ENCODE results near the gene ZEB2. TPM values are rescaled to one million over a fixed set of nuclear protein-coding genes. Genes with fewer than 3 reads are reported as not detected.

ZEB2 gene
- total RNA-seq, 1 experiment from 2014 or later = 71.9 TPM

DNA sequence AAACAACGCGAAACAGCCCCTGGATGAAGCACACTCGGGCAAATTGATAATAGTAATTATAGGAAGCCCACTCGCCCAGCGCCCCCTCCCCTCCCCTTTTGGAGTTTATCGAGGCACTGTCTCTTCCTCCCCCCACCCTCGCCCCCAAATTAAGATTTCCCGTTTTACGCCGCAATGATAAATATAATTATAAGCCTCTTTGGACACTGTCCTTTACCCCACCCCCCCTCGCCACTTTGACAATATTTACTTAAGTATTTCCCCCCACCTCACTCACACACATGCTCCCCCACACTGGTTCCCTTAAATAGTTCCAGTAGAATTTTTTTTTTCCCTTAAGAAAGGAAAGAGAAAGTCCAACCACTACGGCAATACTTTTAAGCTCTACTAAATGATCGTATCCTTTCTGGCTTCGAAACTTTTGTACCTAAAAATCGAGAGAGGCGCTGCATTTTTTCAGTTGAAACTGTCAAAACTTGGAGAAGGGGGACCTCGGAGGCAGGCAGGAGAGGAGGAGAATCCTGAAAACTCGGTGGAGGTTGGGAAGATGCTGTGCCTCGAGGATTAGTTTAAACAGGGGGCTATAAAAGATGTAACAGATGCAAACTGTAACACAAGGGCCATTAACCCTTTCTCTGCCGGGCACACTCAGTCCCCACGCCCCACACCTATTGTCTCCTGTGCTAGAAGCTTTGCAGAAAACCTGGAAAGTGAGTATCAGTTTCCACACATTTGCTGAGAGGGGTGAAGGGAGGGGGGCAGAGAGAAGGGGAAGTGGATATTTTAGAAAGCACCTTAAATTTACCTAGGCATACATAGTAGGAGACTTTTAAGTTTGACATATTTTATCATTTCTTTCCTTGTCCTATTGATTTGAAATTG is 1.8 kb downstream of the ZEB2 start:
- in situ Hi-C loops (cut with HindIII; ENCODE audit: low pct_unique_long_range_greater_than_20kb, low sequenced_read_pairs) = loop anchor here (25.0 kb wide), 1 partner anchor 419 kb away; no protein-coding TSS in a partner anchor
- DNase-seq (ENCODE audit: low read depth, low spot score) = peak; percentile 51

DNA sequence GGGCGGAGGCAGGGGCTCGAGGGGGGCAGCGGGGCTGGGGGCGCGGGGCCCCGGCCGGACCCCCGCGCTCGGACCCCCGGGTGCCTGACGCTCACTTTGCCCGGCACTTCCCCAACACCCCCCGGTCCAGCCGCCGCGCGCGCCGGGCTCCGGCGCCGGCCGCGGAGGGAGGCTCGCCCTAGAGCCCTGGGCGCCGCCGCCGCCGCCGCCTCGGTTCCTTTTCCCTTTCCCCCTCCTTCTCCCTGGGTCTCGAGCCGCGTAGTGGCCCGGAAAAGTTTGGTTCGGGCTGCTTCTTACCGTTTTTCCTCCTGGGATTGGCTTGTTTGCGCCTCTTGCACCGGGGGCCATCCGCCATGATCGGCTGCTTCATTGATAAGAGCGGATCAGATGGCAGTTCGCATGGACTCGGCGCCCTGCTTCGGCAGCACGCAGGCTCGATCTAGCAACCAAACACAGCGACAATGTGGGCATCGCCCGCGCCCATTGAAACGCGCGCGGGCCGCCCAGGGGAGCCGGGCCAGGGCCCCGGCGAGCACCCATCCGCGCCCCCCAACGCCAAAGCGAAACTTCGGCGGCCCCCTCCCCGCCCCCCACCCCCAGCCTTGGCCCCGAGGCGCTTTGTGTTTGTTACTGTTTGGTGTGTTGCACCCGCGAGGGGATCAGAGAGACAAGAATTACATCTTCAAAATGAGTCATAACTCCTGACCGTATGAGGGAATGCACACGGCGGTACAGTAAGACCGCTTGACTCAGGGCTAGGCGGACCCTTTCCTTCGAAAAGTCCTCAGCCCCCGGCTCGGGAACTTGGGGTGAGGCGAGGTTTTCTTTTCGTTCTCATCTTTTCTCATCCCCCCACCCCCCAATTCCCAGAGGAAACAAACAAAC is 2.7 kb downstream of the ZEB2 start:
- in situ Hi-C loops (cut with HindIII; ENCODE audit: low pct_unique_long_range_greater_than_20kb, low sequenced_read_pairs) = loop anchor here (25.0 kb wide), 1 partner anchor 420 kb away; no protein-coding TSS in a partner anchor
- DNase-seq (ENCODE audit: low read depth, low spot score) = peak; percentile 77

DNA sequence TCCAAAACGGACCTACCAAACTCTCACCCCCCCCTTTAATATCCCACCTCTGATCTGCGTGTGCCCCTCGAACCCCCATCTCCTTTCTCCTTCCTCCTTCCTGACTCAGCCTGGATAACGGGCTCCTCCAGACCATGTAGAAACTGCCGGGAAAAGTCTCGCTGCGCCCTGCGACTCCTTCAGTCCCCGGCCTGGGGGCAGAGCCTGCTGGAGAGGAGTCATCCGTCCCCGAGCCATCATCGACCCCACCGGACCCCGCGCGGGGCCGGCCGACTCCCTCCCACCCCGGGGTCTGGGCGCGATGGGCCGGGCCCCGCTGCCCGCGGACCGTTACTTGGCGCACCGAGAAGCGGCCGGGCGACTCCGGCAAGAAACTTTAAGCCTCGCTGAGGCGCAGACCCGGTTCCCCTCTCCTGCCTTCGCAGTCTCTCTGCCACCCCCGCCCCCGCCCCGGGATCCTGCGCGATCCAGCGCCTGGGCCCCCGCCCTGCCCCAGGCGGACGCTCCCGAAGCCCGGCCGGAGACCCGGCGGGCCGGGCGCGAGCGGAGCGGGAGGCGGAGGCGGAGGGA is 3.4 kb downstream of the ZEB2 start:
- in situ Hi-C loops (cut with HindIII; ENCODE audit: low pct_unique_long_range_greater_than_20kb, low sequenced_read_pairs) = loop anchor here (25.0 kb wide), 1 partner anchor 421 kb away; no protein-coding TSS in a partner anchor
- DNase-seq (ENCODE audit: low read depth, low spot score) = no peak

DNA sequence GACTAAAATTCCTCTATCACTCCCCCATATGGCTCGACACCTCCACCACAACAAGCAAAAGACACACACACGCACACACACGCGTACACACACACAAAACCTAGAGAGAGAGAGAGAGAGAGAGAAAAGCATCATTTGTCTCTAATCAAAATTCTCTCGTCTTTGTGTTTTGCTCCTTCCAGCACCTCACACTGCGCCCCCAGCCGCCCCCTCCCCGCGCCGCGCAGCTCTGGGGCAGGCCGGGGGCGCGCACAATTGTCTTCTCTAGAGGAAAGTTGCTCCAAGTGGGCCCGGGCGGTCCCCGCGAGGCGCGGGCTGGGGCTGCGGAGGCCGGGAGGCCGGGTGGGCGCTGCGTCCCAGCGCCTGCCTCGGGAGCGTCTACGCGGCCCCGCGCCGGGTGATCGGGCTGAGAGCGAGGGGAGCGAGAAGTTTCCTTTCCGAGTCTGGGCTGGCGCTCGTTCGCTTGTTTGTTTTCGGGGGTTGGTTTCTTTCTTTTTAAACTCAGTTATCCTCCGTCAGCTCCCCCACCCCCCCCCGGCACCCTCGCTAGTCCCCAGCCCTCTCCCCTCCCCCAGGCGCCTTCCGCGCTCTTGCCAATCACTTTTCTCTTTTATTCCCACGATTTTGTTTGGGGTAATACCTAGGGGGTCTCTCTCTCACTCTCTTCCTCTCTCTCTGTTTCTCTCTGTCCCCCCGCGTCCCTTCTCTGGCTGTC is 4.1 kb downstream of the ZEB2 start:
- peak; percentile 55 for DNase-seq (ENCODE audit: low read depth, low spot score)
- in situ Hi-C loops (cut with HindIII; ENCODE audit: low pct_unique_long_range_greater_than_20kb, low sequenced_read_pairs) = loop anchor here (25.0 kb wide), 1 partner anchor 421 kb away; no protein-coding TSS in a partner anchor

DNA sequence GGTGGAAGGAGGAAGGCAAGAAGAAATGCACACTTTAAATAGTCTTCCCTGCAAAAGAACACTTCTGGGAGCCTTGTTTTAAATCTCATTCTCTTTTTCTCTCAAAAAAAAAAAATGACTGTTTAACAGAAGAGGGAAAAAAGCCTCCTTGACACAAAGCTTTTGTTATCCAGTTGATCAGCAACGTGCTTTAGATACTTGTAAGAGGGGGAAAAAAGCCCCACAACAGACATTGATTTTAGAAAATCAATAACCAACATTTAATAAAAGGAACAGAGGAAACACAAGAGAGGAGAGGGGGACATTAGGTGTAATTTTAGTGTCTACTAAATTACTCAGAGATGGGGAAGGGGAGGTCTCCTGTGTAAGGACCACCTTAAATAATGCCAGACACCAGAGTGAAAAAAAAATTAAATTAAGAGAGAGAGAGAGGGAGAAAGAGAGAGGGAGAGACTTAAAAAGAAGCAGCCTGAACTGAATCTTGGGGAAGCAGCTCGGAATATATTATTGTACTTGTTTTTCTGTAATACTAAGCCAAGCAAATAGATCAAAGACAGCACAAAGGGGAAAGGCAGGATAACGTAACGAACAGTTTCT is 4.7 kb downstream of the ZEB2 start:
- DNase-seq (ENCODE audit: low read depth, low spot score) = no peak
- in situ Hi-C loops (cut with HindIII; ENCODE audit: low pct_unique_long_range_greater_than_20kb, low sequenced_read_pairs) = loop anchor here (25.0 kb wide), 1 partner anchor 422 kb away; no protein-coding TSS in a partner anchor

DNA sequence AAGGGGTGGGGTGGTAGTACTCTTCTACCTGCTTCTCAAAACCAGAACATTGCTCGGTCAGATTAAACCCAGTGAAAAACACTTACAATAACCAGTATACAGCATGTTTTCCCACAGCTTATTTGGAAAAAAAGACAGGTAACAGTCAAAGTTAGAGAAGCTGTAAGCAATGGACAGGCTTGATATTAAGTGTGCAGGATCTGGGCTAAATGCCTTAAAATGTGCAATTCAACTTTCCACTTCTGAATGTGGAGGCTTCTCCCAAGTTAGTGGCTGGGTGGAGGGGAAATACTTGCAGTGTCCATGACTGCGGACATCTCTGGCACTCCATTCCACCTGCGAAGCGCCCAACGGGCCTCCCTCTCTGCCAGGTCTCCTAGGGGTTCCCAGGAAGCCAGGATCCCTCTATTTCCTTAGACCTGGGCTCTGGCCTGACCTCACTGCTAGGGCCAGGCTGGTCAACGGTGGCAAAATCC is 5.3 kb downstream of the ZEB2 start:
- no peak for DNase-seq (ENCODE audit: low read depth, low spot score)
- in situ Hi-C loops (cut with HindIII; ENCODE audit: low pct_unique_long_range_greater_than_20kb, low sequenced_read_pairs) = loop anchor here (25.0 kb wide), 1 partner anchor 423 kb away; no protein-coding TSS in a partner anchor

DNA sequence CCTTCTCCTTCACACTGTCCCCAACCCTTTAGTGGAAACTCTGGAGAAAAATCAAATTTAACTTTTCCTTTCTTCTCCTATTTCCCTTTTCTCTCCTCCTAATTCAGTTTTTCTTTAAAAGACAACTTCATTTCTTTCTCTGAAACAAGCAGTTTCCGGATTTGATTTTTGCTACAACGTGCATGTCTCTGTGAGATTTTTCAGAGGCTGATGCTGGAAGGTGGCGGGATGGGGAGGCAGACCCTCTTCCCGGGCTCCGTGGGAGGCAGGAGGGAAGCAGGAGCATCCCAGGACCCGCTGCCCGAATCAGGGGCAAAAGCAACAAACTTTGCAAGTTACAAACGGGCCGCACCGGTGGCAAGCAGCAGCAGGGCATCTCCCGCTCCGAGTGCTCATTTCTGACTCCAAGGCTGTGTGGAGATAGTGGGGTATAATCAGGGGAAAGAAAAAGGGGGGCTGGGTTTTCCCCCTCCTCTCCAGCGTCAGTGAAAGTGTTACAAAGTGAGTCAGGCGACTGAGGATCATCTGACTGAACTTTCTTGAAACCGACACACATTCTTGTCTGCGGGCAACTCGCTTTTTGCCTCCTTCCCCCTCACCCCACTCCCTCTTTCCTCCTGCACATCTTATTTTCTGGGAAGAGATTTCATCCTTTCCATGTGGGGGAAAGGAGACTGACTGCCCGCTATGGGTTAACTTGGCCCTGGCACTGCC is 6.4 kb downstream of the ZEB2 start:
- in situ Hi-C loops (cut with HindIII; ENCODE audit: low pct_unique_long_range_greater_than_20kb, low sequenced_read_pairs) = loop anchor here (25.0 kb wide), 1 partner anchor 424 kb away; no protein-coding TSS in a partner anchor
- peak; percentile 75 for DNase-seq (ENCODE audit: low read depth, low spot score)

DNA sequence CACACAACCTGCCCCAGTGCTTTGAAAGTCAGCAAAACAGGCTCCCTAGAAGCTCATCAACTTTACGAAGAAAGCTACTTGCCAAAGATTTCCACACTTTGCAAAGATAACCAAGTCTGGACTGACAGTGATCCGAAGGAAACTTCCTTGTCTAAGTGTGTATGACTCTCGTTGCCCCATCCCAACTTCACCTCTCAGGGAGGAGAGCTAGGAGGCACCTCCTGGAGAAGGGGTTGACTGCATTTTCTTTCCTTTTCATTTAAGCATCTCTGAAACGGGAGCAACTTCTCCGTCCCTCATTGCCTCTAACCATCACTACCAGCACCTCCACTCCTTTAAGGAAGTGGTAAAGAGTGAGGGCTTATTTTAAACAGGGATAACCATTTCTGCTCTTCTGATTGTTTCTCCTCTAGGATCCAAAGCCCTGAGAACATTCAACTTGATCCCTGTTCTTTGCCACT is 7.0 kb downstream of the ZEB2 start:
- in situ Hi-C loops (cut with HindIII; ENCODE audit: low pct_unique_long_range_greater_than_20kb, low sequenced_read_pairs) = loop anchor here (25.0 kb wide), 1 partner anchor 424 kb away; no protein-coding TSS in a partner anchor
- peak; percentile 37 for DNase-seq (ENCODE audit: low read depth, low spot score)

DNA sequence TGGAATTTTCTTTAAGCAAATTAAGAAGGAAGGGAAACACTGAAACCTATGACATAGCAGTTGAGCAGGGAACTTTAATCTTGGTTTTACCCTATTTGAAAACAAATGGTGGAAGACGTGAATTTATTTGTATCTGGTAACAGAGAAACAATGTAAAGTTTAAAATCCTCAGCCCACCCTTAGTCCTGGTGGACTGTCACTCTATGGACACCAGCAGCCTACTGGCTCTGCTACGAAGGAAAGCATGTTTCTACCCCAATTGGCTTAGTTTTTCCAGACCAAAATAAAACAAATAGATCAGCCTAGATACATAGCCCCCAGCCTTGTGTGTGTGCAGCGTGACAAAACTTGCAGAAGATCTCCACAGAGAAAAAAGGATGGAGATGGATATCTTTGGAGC is 7.4 kb downstream of the ZEB2 start:
- in situ Hi-C loops (cut with HindIII; ENCODE audit: low pct_unique_long_range_greater_than_20kb, low sequenced_read_pairs) = loop anchor here (25.0 kb wide), 1 partner anchor 425 kb away; no protein-coding TSS in a partner anchor
- DNase-seq (ENCODE audit: low read depth, low spot score) = no peak

DNA sequence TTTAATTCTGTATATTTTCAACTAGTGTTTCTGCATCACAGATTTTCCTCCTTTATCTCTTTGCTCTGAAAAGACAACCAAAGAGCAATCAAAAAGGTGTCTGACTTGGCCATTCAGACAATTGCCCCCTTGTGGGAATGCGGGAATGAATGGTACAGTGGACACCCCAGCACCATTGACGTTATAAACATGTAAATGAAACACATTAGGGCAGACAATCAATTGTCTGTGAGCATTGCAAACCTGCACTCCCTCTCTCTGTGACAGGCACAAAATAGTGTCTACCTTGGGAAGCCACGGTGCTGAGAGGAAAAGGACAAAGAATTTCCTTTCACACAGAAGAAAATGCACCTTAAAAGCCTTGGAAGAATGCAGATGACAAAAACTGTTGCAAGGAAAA is 8.0 kb downstream of the ZEB2 start:
- DNase-seq (ENCODE audit: low read depth, low spot score) = peak; percentile 88
- in situ Hi-C loops (cut with HindIII; ENCODE audit: low pct_unique_long_range_greater_than_20kb, low sequenced_read_pairs) = loop anchor here (25.0 kb wide), 1 partner anchor 425 kb away; no protein-coding TSS in a partner anchor

DNA sequence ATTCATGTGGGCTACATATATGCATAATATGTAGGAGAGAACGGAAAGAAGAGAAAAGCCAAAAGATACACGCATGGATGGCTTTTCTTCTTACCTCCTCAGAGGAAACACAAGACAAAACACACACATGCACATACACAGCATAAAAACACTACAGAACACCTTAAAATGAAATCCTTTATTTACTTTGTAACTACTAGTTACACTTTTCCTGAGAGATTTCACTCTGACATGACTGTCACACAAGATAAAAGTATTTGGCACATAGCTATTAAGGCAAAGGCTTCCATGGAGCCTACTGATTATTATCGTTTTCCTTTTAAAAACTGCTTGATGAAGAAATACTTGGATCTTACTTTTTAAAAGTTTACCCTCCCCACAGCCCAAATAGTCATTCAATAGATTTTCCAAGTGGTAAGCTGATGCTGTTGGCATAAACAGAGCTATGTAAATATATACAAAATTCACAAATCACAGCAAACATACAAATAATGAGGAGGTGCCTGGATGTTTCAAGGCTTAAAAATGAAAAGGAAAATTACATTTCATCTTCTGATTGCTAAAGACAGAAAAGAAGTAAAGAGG is 8.6 kb downstream of the ZEB2 start:
- DNase-seq (ENCODE audit: low read depth, low spot score) = no peak
- in situ Hi-C loops (cut with HindIII; ENCODE audit: low pct_unique_long_range_greater_than_20kb, low sequenced_read_pairs) = loop anchor here (25.0 kb wide), 1 partner anchor 426 kb away; no protein-coding TSS in a partner anchor

DNA sequence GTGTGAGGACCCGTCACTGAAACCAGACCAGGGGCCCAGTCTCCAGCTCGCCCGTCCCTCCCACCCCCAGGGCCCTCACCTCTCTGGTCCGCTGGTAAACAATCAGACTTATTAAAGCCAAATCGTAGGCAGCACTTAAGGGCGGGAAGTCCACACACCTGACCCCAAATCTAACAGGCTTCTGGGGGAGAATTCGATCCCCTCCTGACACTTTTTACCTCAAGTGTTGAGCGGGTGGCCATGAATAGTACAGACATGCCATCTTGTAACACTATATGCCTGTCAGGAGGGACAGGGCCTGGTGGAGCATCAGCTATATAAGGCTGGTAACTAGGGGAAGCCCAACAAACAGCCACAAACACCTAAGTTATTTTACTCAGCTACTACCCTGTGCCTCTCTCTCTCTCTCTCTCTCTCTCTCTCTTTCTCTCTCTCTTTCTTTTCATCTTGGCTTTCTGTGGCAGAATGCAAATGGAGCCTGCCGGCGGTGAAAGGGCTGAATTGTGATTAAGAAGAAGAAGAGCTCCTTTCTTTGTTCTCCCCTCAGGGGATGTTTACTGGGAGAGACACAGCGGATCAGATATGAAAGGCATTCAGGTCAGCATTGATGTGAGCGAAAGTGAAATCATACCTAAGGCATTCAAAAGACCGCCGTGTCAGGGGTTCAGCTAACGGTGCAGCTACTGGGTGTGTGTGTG is 9.5 kb downstream of the ZEB2 start:
- in situ Hi-C loops (cut with HindIII; ENCODE audit: low pct_unique_long_range_greater_than_20kb, low sequenced_read_pairs) = loop anchor here (25.0 kb wide), 1 partner anchor 427 kb away; no protein-coding TSS in a partner anchor
- DNase-seq (ENCODE audit: low read depth, low spot score) = peak; percentile 98

DNA sequence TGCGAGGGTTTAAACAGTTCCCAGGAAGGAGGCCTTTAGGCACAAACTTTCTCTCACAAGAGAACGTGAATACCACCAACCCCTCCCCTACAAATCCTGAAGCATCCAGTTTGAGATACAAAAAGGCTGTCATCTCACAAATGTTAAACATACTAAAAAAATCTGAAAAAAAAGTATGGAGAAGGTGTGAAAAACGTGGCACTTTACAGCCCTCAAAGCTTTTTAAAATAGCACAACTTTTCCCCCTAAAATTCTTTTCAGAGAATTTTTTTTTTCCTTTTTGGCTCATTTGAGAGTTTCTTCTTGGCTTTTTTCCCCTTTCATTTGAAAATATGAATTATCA is 10.1 kb downstream of the ZEB2 start:
- in situ Hi-C loops (cut with HindIII; ENCODE audit: low pct_unique_long_range_greater_than_20kb, low sequenced_read_pairs) = loop anchor here (25.0 kb wide), 1 partner anchor 427 kb away; no protein-coding TSS in a partner anchor
- no peak for DNase-seq (ENCODE audit: low read depth, low spot score)

DNA sequence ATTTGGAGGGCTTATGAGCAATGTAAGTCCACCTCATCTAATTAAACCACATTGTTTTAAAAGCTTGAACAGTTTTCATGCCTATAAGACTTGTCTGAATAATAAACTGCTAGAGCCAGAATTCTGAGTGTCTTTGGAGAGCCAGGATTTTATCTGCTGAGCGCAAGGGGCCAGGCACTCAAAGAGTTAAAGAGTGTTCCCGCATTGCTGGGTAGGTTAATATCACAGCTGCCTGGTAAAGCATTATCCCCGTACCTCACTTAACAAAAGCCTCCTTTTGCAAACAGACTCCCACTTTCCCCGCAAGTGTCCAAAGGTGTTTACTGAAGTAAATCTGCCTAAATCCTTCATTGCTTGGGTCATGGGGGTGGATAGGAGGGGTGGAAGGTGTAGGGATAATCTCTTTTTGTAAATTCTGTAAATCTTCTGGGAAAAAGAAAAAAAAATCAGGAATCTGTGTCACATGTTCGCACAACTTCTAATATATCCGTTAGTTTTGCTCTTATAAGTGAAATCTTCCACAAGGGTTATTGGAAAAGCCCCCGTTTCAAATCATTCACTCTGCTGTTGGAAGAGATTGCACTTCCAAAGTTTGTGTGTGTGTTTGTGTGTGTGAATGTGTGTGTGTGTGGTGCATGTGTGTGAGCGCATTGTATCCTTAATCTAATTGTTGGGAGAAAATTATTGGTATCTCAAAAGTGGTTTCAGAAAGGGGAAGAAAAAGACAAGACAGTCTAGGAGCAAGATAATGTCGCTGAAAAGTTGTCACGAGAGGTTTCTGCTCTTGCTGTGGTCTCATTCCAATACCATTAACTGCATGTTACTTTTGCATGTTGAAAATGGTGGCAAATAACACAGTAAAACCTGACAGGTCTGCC is 10.7 kb downstream of the ZEB2 start:
- DNase-seq (ENCODE audit: low read depth, low spot score) = peak; percentile 28
- in situ Hi-C loops (cut with HindIII; ENCODE audit: low pct_unique_long_range_greater_than_20kb, low sequenced_read_pairs) = loop anchor here (25.0 kb wide), 1 partner anchor 428 kb away; no protein-coding TSS in a partner anchor

All from SK-MEL-5 (cell line).